ENCODE measurements around the gene NEUROD2.
A peak's percentile ranks its signal among the peaks of the same experiment; 100 is the strongest.

Gene NEUROD2

DNA sequence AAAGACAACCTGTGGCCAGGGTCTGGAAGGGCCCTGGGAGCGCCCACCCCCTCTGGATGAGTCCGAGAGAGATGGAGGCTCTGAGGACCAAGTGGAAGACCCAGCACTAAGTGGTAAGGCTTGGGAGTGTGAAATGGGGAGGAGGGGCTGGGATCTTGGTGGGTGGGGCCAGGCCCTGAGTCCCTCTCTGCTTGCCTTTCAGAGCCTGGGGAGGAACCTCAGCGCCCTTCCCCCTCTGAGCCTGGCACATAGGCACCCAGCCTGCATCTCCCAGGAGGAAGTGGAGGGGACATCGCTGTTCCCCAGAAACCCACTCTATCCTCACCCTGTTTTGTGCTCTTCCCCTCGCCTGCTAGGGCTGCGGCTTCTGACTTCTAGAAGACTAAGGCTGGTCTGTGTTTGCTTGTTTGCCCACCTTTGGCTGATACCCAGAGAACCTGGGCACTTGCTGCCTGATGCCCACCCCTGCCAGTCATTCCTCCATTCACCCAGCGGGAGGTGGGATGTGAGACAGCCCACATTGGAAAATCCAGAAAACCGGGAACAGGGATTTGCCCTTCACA is 28.0 kb upstream of the NEUROD2 start:
- no peak for DNase-seq

DNA sequence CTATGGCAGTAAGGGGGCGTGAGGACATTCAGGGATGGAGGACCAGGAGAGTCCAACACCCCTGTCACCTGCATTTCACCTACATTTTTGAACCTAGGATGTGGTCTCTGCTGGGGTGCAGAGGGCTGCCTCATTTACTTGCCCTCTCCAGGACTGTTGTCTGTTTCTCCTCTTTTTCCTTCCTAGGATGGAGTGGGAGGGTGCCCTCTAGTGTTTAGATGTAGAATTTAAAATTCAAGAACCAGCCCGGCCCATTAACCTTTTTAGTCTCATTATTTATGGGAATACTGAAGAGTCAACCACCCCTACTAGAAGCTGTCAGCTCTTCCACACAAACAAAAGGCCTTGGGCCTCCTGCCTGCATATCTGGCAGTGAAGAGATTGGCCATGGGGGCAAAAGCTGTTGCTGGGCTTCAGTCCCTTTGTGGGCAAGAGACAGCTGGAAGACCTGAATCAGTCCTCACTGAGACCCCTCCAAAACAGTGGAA is 26.7 kb upstream of the NEUROD2 start:
- DNase-seq = peak in 7 of 56 donors; percentile 5 to 58 (median 24)

DNA sequence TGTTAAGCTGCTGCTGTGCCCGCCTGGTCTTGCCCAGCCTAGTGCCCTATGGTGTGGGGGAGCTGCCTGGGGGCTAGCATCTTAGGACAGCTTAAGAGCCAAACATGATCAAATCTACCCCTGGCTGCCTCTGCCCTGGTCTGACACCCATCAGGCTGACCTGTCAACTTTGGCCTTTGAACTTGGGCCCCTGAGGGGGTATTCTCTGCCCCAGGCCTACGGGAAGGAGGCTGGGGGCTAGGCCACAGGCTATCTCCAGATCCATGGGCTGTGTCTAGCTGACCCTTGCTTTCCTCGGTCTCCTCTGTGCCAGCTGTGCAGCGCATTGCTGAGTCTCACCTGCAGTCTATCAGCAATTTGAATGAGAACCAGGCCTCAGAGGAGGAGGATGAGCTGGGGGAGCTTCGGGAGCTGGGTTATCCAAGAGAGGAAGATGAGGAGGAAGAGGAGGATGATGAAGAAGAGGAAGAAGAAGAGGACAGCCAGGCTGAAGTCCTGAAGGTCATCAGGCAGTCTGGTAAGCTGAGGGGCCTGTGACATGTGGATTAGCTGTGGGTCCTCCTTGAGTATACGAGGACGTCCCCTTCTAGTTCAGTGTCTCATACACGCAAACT is 26.0 kb upstream of the NEUROD2 start:
- no peak for DNase-seq

DNA sequence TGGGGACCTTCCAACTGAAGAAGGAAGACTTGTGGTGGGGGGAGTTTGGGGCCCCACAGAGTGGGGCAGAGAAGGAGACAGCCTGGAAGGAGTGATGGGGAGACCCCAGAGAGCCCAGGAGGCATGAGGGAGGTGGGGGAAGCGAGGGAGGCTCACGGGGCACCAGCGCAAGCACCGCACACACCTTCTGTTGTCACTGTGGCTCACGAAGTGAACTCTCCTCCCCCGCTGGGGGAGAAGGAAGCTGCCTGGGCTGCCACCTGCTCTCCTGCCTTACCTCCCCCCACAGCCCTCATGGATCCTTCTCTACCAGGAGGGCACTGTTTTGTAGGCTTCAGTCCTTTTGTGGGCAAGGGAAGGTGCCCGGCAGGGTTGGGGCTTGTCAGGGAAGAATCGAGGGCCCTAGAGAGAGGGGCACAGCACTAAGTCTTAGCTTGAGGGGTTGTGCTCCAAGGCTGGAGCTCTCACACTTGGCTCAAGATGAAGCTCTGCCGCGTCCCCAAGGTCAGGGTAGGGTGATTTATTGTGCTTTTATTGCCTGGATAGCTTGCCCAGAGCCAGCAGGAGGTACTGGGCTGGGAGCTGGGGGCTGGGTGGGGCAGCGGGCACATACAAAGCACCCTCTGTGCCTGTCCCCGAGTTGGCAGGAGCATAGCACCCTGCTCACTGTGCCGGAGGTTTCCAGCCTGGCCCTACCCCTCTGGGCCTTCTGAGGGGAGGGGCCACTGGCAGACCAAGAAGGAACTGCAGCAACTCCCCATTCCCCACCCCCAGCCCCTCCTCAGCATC is 24.6 kb upstream of the NEUROD2 start:
- DNase-seq = peak in 48 of 56 donors; percentile 22 to 89 (median 68)

DNA sequence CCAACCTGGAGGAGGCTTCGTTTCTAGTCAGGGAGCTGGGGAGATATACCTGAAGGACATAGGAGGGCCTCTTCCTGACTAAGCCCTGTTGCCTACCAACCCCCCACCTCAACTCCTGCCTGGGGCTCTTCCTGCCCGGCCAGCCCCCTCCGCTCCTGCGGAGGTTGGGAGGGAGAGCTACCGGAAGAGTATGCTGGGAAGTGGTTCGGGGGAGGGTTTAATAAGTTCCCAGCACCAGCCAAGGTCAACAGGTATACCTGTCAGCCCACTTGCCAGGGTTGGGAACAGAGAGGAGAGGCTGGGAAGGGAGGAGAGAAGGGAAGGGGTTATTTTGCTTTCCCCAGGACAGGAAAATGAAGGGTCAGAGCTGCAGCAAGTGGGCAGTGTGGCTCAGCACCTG is 23.7 kb upstream of the NEUROD2 start:
- no peak for DNase-seq

DNA sequence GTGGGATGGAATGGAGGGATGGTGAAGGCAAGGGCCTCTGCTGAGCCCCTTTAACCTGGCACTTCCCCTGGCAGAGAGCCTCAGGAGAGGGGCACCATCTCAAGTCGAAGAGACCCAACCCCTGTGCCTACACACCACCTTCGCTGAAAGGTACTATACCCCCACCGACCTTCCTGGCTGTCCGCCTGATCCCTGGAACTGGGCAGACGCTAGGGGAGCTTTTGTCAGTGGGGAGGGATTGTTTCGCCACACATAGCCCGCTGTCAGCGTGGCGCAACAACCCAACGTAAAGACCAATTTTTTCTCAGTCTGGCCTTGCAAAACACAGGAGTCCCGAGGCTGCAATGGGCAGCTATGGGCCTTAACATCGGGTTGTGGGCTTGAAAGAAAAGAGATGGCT is 22.2 kb upstream of the NEUROD2 start:
- no peak for DNase-seq

DNA sequence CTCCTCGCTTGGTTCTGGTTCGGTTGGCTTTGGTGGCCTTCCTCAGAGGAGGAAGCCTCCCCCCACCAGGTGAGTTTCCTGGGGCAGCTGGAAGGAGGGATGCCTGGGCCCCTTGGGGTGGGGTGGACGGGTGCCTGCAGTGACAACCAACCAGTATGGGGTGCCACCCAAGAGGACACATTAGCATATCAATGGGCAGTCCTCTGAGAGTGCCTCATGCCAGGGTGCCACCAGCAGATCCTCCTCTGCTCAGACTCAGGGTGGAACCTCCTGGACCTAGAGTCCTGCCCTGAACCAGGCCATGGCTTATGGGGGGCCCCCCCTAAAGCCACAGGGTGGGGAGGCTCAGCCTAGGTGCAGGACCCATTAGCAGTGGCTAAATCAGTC is 21.8 kb upstream of the NEUROD2 start:
- no peak for DNase-seq

DNA sequence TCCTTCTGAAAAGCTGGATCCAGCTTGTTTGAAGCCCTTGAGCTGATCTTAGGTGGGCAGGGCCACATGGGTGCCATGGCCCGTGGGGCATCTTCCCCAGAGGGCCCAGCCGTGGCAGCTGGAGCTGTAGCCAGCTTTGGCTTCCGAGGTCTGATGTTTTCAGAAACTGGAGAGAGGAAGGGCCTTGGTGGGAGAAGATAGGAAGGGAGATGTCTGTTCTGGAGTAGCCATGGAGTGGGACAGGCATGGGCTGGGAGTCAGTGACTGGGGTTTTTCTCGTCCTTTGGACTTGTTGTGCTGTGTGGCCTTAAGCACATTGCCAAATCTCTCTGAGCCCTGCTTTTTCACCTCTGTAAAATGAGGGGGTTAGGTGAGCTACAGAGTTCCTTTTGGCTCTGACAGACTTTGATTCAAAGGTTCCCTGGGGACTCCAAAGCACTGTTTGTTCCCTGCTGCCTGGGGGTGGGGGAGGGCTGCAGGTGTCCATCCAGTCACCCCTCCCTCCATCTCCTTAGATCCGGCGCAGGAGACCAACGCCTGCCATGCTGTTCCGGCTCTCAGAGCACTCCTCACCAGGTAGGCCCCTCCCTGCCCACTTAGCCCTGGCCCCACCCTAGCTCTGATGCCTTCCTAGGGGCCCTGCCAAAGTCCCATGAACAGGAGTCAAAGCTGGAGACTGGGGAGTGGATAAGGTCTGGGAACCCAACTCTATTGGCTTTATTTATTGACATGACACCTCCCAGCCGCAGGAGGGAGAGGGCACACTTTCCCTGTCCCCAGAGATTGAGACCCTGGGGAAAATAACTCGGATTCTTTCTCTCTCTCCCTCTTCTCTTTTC is 21.2 kb upstream of the NEUROD2 start:
- no peak for DNase-seq

DNA sequence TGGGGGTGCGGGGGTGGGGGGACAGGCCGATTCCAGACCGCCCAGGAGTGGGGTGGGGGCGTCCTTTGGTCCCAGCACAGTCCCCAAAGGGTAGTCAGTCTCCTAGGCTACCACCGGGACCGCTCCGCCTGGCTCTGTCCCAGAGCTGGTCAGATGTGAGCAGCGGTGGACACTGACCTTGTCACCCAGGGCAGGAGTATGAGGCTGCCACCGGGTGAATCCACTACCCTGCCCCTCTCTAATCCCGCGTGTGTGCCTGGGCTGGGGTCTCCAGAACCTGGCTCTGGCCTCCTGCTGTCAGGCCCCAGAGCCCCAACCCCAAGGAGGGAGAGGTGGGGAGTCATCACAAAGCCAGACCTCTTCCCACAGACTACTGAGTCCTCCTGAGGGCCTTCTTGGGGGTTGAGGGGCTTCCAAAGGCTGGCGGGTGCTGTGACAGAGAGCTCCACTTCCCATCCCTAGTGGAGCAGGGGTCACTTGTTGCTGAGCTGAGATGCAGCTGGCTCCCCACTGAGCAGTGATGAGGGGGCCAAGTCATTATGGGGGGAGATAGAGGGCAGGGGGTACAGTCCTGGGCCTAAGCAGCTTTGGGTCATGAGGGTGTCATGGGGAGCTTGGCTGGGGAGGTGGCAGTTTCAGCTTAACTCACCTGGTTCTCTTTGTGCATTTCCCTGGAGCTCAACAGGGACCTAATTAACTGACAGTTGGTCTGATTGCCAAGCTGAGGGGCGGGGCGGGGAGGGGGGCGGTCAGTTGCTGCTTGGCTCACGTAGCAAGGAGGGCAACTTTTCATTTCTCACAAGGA is 20.2 kb upstream of the NEUROD2 start:
- DNase-seq = no peak

DNA sequence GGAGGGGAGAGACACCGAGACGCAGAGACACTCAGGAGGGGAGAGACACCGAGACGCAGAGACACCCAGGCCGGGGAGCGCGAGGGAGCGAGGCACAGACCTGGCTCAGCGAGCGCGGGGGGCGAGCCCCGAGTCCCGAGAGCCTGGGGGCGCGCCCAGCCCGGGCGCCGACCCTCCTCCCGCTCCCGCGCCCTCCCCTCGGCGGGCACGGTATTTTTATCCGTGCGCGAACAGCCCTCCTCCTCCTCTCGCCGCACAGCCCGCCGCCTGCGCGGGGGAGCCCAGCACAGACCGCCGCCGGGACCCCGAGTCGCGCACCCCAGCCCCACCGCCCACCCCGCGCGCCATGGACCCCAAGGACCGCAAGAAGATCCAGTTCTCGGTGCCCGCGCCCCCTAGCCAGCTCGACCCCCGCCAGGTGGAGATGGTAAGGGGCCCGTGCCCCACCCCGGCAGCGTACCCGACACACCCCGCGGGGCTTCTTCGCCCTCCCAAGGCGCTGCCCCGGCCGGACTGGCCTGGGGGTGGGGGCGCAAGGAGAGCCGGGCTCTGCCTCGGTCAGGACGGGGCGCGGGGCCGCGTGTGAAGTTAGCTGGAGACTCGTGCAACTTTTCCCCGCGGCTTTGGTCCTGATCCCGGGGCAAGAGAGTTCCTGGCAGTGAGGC is 19.5 kb upstream of the NEUROD2 start:
- no peak for DNase-seq

DNA sequence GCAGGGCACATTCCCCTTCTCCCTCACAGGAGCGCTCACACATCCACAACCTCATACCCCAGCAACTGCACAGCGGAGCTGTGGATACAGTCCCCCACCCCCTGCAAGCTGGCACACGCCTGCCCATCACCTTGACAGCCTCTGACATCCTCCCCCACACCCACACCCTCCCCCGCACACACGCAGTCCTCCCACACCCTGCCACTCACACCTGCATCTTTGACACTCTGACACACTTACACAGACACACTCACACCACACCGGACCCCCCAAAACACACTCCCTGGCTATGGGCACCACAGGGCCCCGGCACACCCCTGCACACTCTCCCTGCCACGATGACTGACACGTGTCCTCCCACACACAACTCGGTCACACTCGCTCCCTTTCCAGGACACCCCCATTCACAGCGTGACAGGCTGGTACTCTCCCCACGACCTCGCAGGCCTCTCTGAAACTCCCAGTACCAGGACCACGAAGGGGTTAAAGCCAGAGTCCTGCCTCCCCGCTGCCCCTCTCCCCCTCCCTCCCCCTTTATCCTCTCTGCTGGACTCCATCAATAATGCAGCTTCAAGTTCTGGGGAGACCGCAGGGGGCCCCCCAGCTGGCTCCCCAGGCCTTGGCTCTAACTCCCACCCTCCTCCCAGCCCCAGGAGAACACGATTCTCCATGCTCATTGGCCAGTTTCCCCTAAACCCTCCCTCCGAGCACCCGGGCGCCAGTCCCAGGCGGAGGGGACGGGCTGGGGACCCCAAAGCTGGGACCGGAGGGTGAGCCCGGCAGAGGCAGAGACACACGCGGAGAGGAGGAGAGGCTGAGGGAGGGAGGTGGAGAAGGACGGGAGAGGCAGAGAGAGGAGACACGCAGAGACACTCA is 18.7 kb upstream of the NEUROD2 start, which contains the start of gene PPP1R1B:
Gene PPP1R1B, plus strand, starts transcription at position 782 of the 876 bp plus-strand sequence. CDS start 441 bp downstream, outside the sequence.
- DNase-seq = peak in 37 of 56 donors; percentile 10 to 64 (median 35)

DNA sequence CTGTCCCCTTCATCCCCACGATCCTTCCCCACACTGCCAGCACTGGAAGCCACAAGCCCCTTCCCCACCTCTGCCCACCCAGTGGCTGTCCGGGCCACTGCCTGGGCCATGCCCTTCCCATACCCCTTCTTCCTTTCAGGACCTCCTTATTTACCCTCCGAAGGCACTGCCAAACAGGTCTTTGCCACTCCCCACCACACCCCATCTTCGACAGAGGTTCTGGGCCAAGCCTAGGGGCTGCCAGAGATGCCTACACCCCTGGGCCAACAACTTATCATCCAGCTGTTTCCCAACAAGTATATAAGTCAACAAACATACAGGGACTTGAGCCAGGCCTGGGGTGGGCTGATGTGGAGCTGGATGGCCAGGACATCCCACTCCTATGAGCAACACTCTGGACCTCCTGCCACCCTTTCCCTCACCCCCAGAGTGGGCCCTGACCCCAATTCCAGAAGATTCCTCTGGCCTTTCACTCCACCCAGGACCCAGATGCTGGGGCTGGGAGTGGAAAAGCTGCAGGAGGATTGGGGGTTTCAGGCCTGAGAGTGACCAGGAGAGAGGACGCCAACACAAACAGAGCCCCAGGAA is 17.6 kb upstream of the NEUROD2 start:
- DNase-seq = no peak

DNA sequence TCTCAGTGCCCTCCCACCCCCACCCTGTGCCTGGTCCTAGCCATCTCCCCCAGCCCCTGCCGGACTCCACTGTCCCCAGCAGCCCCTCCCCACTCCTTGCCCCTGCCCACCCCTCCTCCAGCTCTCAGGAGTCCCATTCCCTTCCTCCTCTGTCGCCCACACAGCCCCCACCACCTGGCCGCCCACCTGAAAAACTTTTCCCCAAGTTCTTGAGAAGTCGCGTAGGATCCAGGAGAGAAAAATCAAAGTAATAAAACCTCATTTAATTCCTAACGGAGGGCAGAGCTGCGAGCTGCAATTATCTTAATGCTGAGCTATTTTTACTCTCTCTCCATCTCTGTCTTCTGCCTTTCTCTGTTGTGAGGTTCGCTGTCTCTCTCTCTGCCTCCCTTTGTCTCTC is 16.6 kb upstream of the NEUROD2 start:
- DNase-seq = no peak

DNA sequence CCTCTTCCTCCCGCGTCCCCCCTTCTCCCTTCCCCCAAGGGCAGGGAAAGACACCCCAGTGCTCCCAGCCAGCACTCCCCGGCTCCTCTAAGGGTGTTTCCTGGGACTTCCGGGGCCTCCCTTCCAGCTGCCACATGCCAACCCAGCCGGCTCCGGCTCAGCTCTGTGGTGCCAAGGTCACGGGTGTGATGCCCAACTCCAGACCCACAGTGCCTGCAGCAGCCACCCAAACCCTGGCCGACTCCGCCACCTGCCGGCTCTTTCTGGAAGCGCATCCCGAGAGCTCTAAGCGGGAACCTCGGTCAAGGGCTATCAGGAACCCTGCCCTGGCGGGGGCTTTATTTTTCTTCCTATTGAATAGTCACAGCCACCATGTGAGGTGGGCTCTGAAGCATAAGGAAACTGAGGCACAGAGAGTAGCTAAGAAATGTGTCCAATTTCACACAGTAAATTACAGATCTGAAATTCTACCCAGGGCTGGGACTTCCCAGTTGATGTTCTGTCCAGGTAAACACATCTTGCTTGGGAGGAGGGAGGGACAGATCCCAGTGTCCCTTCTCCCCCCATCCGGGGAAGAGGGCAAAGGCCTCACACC is 15.7 kb upstream of the NEUROD2 start:
- DNase-seq = peak in 55 of 56 donors; percentile 22 to 91 (median 70)

DNA sequence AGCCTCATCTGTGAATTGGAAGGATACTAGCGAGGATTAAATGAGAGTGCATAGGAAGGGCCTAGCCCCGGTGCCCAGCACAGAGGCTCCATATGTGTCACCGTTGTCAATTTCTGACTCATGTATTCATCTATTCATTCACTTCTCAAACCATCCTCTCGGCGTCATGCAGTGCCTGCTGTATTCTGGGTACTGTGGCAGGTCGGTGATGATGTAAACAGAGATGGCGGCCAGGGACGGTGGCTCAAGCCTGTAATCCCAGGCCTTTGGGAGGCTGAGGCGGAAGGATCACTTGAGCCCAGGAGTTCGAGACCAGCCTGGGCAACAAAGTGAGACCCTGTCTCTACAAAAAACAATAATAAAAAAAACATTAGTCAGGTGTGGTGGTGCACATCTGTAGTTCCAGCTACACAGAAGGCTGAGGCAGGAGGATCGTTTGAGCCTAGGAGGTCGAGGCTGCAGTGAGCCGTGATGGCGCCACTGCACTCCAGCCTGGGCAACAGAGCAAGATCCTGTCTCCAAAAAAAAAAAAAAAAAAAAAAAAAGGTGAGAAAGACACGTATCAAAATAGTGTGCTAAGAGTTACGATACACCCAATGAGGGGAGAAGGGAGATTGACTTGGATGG is 14.8 kb upstream of the NEUROD2 start:
- DNase-seq = no peak

DNA sequence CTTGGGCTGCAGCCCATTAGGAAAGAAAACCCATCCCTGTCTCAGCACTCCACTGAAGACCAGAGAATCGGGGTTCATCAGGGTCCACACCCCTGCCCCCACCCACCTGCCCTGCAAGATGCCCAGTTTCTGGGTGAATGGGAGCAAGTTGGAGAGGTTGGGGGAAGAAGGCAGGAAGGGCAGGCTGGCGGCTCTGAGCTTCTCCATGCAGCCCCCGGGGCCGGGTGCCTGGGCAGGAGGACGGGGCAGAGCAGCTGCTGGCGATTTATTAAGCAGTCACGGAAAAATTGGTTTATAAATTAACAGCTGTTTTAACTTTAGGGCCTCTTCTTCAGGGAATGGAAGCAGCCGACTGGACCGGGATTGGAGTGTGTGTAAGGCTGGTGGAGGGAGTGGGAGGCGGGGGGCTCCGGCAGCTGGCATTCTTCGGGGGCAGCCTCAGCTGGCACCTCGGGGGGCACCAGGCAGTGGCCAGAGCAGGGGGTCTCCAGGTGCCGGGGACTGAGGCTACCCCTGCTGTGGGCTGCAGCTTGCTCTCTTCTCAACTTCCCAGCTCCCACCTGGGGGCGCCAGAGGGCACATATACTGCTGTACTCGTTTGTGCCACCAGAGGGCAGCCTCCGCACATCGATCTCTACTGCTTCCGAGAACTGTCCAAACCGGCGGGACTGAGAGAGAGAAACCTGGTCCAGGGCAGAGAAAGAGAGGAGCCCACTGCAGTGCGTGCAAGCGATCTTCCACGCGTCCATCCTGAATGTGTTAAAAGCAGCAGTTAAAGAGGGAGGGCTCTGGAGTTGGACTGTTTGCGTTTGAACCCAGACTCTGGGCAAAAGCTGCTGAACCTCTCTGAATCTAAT is 14.0 kb upstream of the NEUROD2 start:
- peak; percentile 33 to 96 (median 78) for DNase-seq

DNA sequence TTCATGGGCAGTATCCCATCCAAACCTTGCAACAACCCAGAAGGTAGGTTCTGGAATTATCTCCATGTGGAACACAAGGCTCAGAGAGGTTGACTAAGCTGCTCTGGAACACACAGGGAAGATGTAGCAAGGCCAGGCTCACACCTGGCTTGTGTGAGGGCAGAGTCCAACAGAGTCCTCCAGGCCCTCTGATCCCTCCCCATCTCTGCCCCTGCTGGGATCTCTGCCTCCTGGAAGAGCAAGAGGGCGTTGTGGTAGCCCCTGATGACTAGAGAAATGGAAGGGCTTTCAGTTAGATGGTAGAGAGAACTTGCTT is 12.0 kb upstream of the NEUROD2 start:
- DNase-seq = no peak
